Caco-2 (cell line): Measurements from ENCODE around the gene TENM4. TPM values are rescaled to one million over a fixed set of nuclear protein-coding genes. Genes with fewer than 3 reads are reported as not detected.

Experiments
- BruUV-seq: library from RNA; stranded (reverse); fragments of 400-500 nt; replicated peaks from 2 replicates; lab custom pipeline; 2021; lab: Mats Ljungman, UMichigan
- CTCF ChIA-PET: fragments of 300-600 bp; sonication (Branson Sonifier 250); formaldehyde crosslinking; loops from one replicate; lab custom pipeline; 2022; ENCODE audit warnings: antibody characterized with exemption; lab: Charles Lee
- POLR2A ChIA-PET: fragments of 300-600 bp; sonication (Branson Sonifier 250); formaldehyde crosslinking; loops from one replicate; lab custom pipeline; 2022; ENCODE audit warnings: antibody characterized with exemption; lab: Charles Lee
- DNase-seq, 2 experiments: peaks; one replicate each; pipeline versions ENCODE4 v3.0.0 to v3.0.0-alpha.2; 2020 to 2022
- H3K27me3 ChIP-seq: replicated peaks from 2 replicates; pipeline ENCODE4 v1.6.0; 2011; ENCODE audit warnings: low read length; ENCODE audit not compliant: control insufficient read depth, insufficient read depth
- H3K36me3 ChIP-seq: 2 replicates; pipeline ENCODE4 v1.5.1; 2011; ENCODE audit warnings: low read length; ENCODE audit not compliant: control insufficient read depth, insufficient read depth
- H3K4me1 ChIP-seq: fragments of 250-450 bp; sonication (Bioruptor Pico); 2 replicates; pipeline ENCODE4 v1.5.1; 2020; ENCODE audit warnings: mild to moderate bottlenecking
- H3K4me3 ChIP-seq: 2 replicates; pipeline ENCODE4 v1.5.1; 2011; ENCODE audit warnings: low read depth, mild to moderate bottlenecking, control low read depth, low read length
- H3K9me3 ChIP-seq: fragments of 250-450 bp; sonication (Bioruptor Pico); 2 replicates; pipeline ENCODE4 v1.5.1; 2020; ENCODE audit warnings: mild to moderate bottlenecking, moderate library complexity
- H3K27ac Mint-ChIP-seq: one replicate; pipeline ENCODE4 v1.8.0; 2022; ENCODE audit warnings: mixed read lengths; ENCODE audit not compliant: unreplicated experiment
- H3K27me3 Mint-ChIP-seq: one replicate; pipeline ENCODE4 v1.8.0; 2022; ENCODE audit warnings: mixed read lengths; ENCODE audit not compliant: insufficient read depth, unreplicated experiment
- H3K36me3 Mint-ChIP-seq: one replicate; pipeline ENCODE4 v1.8.0; 2022; ENCODE audit warnings: mild to moderate bottlenecking, mixed read lengths; ENCODE audit not compliant: insufficient read depth, unreplicated experiment
- H3K4me1 Mint-ChIP-seq: one replicate; pipeline ENCODE4 v1.8.0; 2022; ENCODE audit warnings: low read depth, mixed read lengths; ENCODE audit not compliant: unreplicated experiment
- H3K4me3 Mint-ChIP-seq: one replicate; pipeline ENCODE4 v1.8.0; 2022; ENCODE audit warnings: mild to moderate bottlenecking, moderate library complexity, mixed read lengths; ENCODE audit not compliant: unreplicated experiment
- H3K9me3 Mint-ChIP-seq: one replicate; pipeline ENCODE4 v1.8.0; 2022; ENCODE audit warnings: mixed read lengths; ENCODE audit not compliant: unreplicated experiment
- intact Hi-C: fragments of 100-400 bp; cut with micrococcal nuclease; formaldehyde crosslinking; loops from one replicate; pipeline ENCODE4 v1.10.0; 2022; ENCODE audit not compliant: unreplicated experiment
- total RNA-seq: library from RNA; stranded (reverse); gene quantifications from 2 replicates; pipeline ENCODE4 v1.2.3, GENCODE V29; 2022
- TF ChIP-seq, protein P1 (sequence below), 2 experiments: fragments of 200-600 bp in 1 of 2; IDR thresholded peaks; 1 replicate in 1 of 2; 2 replicates in 1 of 2; pipeline versions ENCODE4 v1.5.1 to v1.8.0; 2011 to 2022; ENCODE audit warnings: antibody characterized with exemption in 1 of 2, control low read depth in 1 of 2, inconsistent platforms in 1 of 2, low read depth in 1 of 2, low read length in 1 of 2, mild to moderate bottlenecking in 1 of 2, moderate library complexity in 1 of 2; ENCODE audit not compliant: insufficient read depth in 1 of 2, severe bottlenecking in 1 of 2, unreplicated experiment in 1 of 2

Gene TENM4
- total RNA-seq, 1 experiment from 2014 or later: 1.1 TPM

DNA sequence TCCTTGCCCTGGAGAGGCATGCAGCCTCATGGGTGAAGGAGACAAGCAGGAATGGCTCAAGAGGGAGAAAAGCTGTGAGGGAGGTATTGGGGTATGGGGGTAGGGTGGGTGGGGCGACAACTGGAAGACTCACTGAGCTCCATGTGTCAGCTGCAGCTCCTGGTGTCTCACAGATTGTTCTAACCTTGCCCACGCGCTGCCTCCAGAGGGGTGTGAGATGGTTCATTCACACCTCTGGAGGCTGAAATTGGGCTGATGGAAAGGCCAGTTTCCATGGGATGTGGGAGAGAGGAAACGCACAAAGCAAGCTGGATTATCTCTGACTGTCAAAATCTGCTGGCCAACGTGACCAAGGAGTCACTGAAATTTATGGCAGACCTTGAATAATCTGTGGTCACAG lies 465.7 kb downstream of the TENM4 start:
- BruUV-seq: no TSS peak

DNA sequence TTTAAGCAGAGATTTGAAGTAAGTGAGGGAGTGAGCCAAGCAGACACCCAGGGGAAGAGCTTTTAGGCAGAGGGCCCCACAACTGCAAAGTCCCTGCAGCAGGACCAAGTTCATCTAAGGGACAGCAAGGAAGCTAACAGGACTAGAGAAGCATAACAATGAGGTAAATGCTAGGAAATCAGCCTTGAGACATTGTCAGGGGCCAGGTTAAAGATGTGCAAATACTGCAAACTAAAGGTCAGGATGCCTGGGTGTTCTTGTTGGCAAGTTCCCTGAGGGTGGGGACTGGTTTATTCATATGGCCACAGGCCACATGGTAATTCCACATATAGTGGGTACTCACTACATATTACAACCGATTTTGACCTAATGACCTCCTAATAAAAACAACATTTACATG lies 467.0 kb downstream of the TENM4 start:
- BruUV-seq: no TSS peak
- H3K27me3 ChIP-seq: no peaks in the 10 kb centered on the region
- H3K9me3 Mint-ChIP-seq: no peaks in the 10 kb centered on the region
- no peaks in the 10 kb centered on the region for H3K36me3 ChIP-seq
- no peaks in the 10 kb centered on the region for H3K9me3 ChIP-seq
- POLR2A ChIA-PET: no interaction called here
- no peak overlapping the region for H3K27ac Mint-ChIP-seq
- H3K36me3 Mint-ChIP-seq: no peaks in the 10 kb centered on the region
- H3K4me1 Mint-ChIP-seq: no peaks in the 10 kb centered on the region
- TF ChIP-seq, protein P1, sequence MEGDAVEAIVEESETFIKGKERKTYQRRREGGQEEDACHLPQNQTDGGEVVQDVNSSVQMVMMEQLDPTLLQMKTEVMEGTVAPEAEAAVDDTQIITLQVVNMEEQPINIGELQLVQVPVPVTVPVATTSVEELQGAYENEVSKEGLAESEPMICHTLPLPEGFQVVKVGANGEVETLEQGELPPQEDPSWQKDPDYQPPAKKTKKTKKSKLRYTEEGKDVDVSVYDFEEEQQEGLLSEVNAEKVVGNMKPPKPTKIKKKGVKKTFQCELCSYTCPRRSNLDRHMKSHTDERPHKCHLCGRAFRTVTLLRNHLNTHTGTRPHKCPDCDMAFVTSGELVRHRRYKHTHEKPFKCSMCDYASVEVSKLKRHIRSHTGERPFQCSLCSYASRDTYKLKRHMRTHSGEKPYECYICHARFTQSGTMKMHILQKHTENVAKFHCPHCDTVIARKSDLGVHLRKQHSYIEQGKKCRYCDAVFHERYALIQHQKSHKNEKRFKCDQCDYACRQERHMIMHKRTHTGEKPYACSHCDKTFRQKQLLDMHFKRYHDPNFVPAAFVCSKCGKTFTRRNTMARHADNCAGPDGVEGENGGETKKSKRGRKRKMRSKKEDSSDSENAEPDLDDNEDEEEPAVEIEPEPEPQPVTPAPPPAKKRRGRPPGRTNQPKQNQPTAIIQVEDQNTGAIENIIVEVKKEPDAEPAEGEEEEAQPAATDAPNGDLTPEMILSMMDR (IDR thresholded peaks at IDR 0.05; ENCODE audit: insufficient read depth in 1 of 2, low read depth in 1 of 2, low read length in 1 of 2, severe bottlenecking in 1 of 2, unreplicated experiment in 1 of 2): no peak
- H3K27me3 Mint-ChIP-seq: peaks cover 19% of the 10 kb centered on the region
- DNase-seq: no peak
- intact Hi-C loops: no loop called here
- CTCF ChIA-PET: no interaction called here
- no peaks in the 10 kb centered on the region for H3K4me1 ChIP-seq
- H3K4me3 ChIP-seq: no peak overlapping the region
- H3K4me3 Mint-ChIP-seq: no peak overlapping the region

More for the DNA sequence above, 465.7 kb downstream of the TENM4 start:
- ChIA-PET POLR2A (no interaction called here), CTCF (no interaction called here)
- intact Hi-C loops: no loop called here
- Histone ChIP-seq H3K4me1 (no peaks in the 10 kb centered on the region), H3K4me3 (no peak overlapping the region), H3K36me3 (no peaks in the 10 kb centered on the region), H3K9me3 (no peaks in the 10 kb centered on the region), H3K27me3 (no peaks in the 10 kb centered on the region)
- DNase-seq: no peak
- no peak overlapping the region for H3K27ac Mint-ChIP-seq
- no peak overlapping the region for H3K4me3 Mint-ChIP-seq
- H3K9me3 Mint-ChIP-seq: no peaks in the 10 kb centered on the region
- peaks cover 22% of the 10 kb centered on the region for H3K27me3 Mint-ChIP-seq
- no peaks in the 10 kb centered on the region for H3K36me3 Mint-ChIP-seq
- no peaks in the 10 kb centered on the region for H3K4me1 Mint-ChIP-seq
- TF ChIP-seq, protein P1 (IDR thresholded peaks at IDR 0.05; ENCODE audit: insufficient read depth in 1 of 2, low read depth in 1 of 2, low read length in 1 of 2, severe bottlenecking in 1 of 2, unreplicated experiment in 1 of 2): no peak

DNA sequence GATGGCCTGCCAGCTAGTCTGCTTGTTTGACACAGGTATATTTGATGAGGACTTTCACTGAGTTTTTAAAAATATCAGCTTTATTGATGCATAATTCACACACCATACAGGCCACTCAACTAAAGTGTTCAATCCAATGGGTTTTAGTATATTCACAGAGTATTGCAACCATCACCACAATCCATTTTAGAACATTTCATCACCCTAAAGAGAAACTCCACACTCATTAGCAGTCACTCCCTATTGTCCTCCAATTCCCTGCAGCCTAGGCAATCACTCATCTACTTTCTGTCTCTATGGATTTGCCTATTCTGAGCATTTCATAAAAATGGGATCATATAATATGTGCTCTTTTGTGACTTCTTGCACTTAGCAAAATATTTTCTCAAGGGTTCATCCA lies 468.2 kb downstream of the TENM4 start:
- Mint-ChIP-seq H3K36me3 (no peaks in the 10 kb centered on the region), H3K27me3 (peaks cover 18% of the 10 kb centered on the region), H3K9me3 (no peaks in the 10 kb centered on the region), H3K27ac (no peak overlapping the region), H3K4me1 (no peaks in the 10 kb centered on the region), H3K4me3 (no peak overlapping the region)
- no TSS peak for BruUV-seq
- no peak for DNase-seq
- POLR2A ChIA-PET: no interaction called here
- no peaks in the 10 kb centered on the region for H3K27me3 ChIP-seq
- H3K9me3 ChIP-seq: no peaks in the 10 kb centered on the region
- CTCF ChIA-PET: interaction anchor here (1.1 kb wide), 1 partner anchor 327 kb away, joined by 3 read pairs; no protein-coding TSS in a partner anchor
- TF ChIP-seq, protein P1 (IDR thresholded peaks at IDR 0.05; ENCODE audit: insufficient read depth in 1 of 2, low read depth in 1 of 2, low read length in 1 of 2, severe bottlenecking in 1 of 2, unreplicated experiment in 1 of 2): no peak
- H3K4me1 ChIP-seq: no peaks in the 10 kb centered on the region
- H3K36me3 ChIP-seq: no peaks in the 10 kb centered on the region
- no peak overlapping the region for H3K4me3 ChIP-seq
- intact Hi-C loops: no loop called here
